Medulla oblongata (tissue), 1 donor: ENCODE results near the gene GMDS.

Source experiments
- DNase-seq: peaks from one replicate; pipeline ENCODE4 v3.0.0-alpha.2; 2015; ENCODE audit errors: extremely low spot score

Gene GMDS

GRCh38 chr6:1625794-1626435, 619.5 kb downstream of the GMDS start:
- no peak for DNase-seq

GRCh38 chr6:1624851-1625781, 620.3 kb downstream of the GMDS start:
- DNase-seq = no peak

- DNase-seq = no peak
These were observed 621.2 kb downstream of the GMDS start for GRCh38 chr6:1624058-1624850.

GRCh38 chr6:1623769-1624057, 621.7 kb downstream of the GMDS start:
- DNase-seq = no peak

DNA sequence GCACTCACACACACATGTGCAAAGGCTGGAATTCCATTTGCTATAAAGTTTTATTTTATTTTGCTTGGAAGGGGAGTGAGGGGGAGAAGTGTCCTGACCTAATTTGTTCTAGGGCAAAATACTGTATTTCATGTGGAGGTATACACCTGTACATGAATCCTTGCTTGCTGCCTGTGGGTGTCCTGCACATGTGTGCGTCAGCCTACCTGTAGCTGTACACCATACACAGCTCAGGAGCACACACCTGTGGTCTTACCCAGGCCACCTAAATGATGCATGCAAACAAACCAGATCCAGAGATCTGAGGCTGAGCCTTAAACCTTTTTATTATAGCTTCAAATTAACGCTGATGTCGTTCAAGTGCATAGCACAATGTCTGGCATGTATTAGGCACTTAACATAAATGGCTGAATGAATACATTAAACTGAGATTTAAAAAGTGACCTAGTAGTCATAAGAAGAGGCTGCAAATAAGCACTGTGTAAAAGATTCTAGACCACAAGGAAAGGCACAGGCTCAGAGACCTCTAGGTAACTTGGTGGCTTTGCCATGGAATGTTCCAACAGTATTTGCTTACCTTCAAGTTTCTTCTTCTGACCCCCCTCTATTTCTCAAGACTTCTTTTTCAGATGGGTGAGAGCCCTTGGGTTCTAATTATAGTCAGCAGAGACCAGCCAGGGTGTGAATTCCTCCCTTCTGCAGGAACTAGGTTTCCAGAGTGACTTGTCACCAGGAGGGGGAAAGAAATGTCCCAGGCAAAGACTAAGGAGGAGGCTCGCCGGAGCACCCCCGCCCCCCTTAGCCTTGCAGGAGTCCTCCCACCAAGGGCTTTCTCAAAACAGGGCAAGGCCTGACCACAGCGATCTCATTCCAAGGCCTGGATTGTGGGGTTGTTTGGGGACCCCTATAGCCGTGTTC, 622.3 kb downstream of the GMDS start:
- no peak for DNase-seq

- no peak for DNase-seq
These were observed 623.1 kb downstream of the GMDS start for GRCh38 chr6:1622220-1622850.

- DNase-seq = no peak
These were observed 624.2 kb downstream of the GMDS start for GRCh38 chr6:1621070-1621701.

DNA sequence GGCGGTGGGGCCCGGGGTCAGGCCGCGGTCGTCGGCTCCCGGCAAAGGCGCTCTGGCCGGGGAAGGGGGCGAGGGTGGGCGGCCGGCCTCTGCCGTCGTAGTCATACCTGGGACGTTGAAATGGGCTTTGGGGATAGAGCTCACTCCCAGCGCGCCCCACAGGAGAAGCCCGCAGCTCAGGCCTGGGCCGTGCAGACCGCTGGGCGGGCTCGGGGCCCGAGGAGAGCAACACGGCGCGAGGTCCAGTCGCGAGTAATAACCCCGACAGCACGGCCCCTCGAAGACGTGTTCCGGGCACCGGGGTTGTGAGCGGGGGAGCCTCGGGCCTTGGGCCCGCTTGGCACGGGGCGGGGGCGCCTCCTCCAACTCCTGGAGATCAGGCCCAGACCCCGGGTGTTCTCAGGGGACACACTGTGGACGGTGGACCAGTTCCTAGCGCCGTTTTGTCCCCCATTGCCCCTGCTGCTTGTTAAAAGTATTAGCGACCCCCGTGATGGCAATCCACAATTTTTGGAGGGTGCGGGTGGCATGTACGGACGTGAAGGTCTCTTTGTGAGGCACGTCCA, 624.8 kb downstream of the GMDS start:
- DNase-seq = no peak

DNA sequence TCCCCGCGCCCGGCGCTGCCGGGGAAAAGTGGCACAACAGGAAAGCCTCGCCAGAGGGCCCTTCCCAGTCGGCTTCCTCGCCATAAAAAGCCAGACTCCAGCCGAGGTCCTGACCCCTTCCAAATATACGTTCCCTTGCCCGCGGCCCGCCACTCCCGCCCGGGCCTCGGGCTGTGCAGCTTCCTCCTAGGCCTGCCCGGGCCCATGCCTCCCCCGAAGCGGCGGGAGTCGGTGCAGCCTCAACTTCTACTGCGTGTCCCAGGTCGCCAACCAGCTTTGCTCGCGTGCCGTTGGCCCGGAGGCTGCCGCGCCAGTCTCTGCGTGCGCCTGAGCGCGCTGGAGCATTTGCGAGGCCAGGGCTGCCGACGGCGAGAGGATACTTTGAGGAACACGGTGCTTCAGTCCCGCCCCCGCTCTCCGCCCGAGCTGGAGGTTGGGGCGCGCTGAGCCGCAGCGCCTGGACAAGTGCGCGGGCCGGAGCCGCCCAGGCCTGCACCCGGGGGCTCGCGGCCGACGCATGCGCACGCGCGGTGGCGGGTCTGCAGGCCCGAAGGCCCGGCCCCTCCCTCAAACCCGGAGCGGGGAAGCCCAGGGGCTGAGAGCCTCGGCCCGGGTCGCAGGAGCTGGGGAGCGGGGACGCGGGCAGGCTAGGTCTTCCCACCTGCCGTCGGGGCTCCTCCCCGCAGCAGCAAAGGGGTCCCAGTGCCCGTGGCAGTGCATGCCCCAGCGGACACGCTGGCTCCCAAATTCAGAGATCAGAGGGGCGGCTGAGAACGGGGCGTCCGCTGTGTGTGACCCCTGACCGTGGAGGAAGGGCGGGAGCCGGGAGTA, 625.5 kb downstream of the GMDS start:
- DNase-seq = no peak

DNA sequence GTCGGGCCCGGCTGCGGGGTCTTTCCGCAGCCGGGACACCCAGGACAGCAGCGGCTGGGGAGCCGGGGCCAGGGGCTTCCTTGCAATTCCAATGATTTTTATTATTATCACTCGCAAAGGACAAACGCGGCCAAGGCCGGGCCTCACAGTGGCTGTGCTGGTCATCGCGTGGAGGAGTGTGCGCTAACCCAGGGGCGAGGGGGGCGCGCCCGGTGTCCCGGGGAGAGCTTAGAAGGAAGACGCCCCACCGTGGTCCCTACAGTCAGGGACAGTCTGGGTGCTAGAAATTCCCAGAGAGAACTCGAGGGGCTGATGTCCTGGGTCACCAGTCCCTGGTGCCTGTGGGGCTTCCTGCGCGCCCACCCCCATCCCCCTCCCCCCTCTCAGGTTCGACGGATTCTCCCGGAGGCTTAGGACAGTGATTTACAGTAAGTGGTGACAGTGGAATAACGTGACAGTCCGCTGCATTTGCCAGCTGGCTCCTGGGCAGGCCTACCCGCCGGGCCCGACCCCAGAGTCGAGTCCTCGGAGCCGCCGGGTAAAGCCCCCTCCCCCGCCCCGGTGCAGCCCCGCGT, 626.2 kb downstream of the GMDS start:
- no peak for DNase-seq

GRCh38 chr6:1618311-1619097, 626.9 kb downstream of the GMDS start:
- no peak for DNase-seq

- DNase-seq = no peak
These were observed 627.7 kb downstream of the GMDS start for GRCh38 chr6:1617466-1618310.

- no peak for DNase-seq
These were observed 628.5 kb downstream of the GMDS start for GRCh38 chr6:1616701-1617463.

DNA sequence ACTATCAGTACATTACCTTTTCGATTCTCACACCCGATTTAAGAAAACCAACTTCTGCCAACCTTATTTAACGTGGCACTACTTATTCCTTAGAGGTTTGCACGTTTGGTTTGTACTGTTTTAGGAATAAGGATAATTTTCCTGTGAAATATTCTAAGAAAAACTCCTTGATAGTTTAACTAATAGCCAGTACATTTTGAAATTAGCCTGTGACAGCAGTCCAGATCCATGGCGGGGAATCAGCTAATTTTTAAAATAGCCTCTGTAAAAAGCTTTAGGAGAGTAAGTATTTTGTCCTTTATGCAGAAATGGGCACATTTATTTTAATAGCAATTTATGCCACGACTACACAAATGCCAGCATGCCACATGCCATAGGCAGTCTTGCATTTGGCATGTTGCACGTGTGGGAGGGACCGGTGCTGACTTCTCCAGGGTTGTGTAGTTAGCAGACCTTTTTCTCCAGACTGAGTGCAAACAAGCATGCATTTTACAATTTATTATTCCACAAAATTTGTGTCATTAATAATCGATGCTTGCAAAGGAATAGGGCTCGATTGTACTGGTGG, 629.5 kb downstream of the GMDS start:
- DNase-seq = no peak

DNA sequence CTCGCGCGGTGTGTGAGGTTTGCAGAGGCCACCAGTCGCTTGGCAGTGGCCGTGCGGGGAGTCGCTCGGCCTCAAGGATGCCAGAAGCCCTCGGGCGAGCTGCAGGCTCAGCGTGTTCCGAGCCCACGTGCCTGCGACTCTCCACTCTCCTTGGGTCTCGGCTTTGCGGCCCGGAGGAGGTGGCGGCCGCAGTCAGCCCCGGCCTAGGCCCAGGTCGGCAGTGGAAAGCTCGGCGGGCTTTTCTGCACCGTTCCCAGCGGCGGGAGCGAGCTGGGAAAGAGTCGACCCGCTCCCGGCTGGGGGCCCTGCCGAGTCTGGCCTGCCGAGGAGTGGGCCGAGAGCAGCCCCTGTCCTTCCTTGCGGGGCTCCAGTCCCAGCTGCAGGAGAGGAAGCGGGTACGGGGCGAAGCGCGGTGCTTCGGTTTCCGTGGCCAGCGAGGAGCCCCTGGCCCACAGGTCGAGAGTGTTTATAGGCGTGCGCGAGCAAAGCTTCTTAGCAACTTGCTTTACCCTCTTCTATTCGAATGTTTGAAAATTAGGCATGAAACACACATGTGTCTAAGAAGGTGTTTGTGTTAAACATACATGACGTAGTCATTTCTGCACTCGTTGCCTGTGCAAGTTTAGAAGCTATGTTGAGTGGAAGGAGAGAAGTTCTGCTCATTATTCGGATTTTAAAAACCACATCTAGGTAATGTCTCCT, 630.1 kb downstream of the GMDS start:
- DNase-seq = no peak
